GM23248 (cell line): Measurements from ENCODE around the gene TTC21A. TPM values are rescaled to one million over a fixed set of nuclear protein-coding genes. Genes with fewer than 3 reads are reported as not detected.

Experiments used
- DNase-seq: peaks from one replicate; pipeline ENCODE4 v3.0.0-alpha.2; 2015
- H2AFZ ChIP-seq: fragments of 200-600 bp; sonication (generic); 2 replicates; pipeline ENCODE4 v1.6.1; 2016; ENCODE audit warnings: antibody characterized with exemption
- H3F3A ChIP-seq: fragments of 200-600 bp; sonication (generic); 2 replicates; pipeline ENCODE4 v1.6.1; 2016; ENCODE audit warnings: mild to moderate bottlenecking, antibody characterized with exemption, mixed run types; ENCODE audit not compliant: insufficient read depth
- H3K27ac ChIP-seq: fragments of 200-600 bp; sonication (generic); 2 replicates; pipeline ENCODE4 v1.5.1; 2016; ENCODE audit warnings: mild to moderate bottlenecking
- H3K27me3 ChIP-seq: fragments of 200-600 bp; sonication (generic); replicated peaks from 2 replicates; pipeline ENCODE4 v1.6.1; 2016; ENCODE audit warnings: mild to moderate bottlenecking; ENCODE audit not compliant: insufficient read depth
- H3K36me3 ChIP-seq: fragments of 200-600 bp; sonication (generic); 2 replicates; pipeline ENCODE4 v1.6.1; 2016; ENCODE audit warnings: low read depth, mild to moderate bottlenecking
- H3K4me1 ChIP-seq: fragments of 200-600 bp; sonication (generic); 2 replicates; pipeline ENCODE4 v1.6.1; 2016; ENCODE audit warnings: mild to moderate bottlenecking; ENCODE audit not compliant: insufficient read depth
- H3K4me2 ChIP-seq: fragments of 200-600 bp; sonication (generic); one replicate; pipeline ENCODE4 v1.6.1; 2016; ENCODE audit warnings: mild to moderate bottlenecking; ENCODE audit not compliant: unreplicated experiment
- H3K4me3 ChIP-seq: fragments of 200-600 bp; sonication (generic); 2 replicates; pipeline ENCODE4 v1.5.1; 2016; ENCODE audit warnings: mild to moderate bottlenecking
- H3K79me2 ChIP-seq: fragments of 200-600 bp; sonication (generic); 2 replicates; pipeline ENCODE4 v1.6.1; 2016; ENCODE audit warnings: mild to moderate bottlenecking; ENCODE audit not compliant: insufficient read depth
- H3K9ac ChIP-seq: fragments of 200-600 bp; sonication (generic); 2 replicates; pipeline ENCODE4 v1.6.1; 2016; ENCODE audit warnings: mild to moderate bottlenecking
- H3K9me2 ChIP-seq: fragments of 200-600 bp; sonication (generic); 2 replicates; pipeline ENCODE4 v1.6.1; 2016; ENCODE audit warnings: mixed run types, mild to moderate bottlenecking, moderate library complexity; ENCODE audit not compliant: insufficient read depth
- H3K9me3 ChIP-seq: fragments of 200-600 bp; sonication (generic); one replicate; pipeline ENCODE4 v1.6.1; 2017; ENCODE audit warnings: low read depth
- H4K20me1 ChIP-seq: fragments of 200-600 bp; sonication (generic); 2 replicates; pipeline ENCODE4 v1.6.0; 2016; ENCODE audit not compliant: insufficient read depth
- EZH2 ChIP-seq: fragments of 200-600 bp; sonication (generic); IDR thresholded peaks from 2 replicates; pipeline ENCODE4 v1.6.1; 2018; ENCODE audit warnings: antibody characterized with exemption, mild to moderate bottlenecking; ENCODE audit not compliant: insufficient read depth, poor library complexity, severe bottlenecking
- EZH2phosphoT487 ChIP-seq: fragments of 200-600 bp; sonication (generic); IDR thresholded peaks from 2 replicates; pipeline ENCODE4 v1.6.1; 2018; ENCODE audit warnings: antibody characterized with exemption, moderate library complexity, mild to moderate bottlenecking, low read depth; ENCODE audit not compliant: insufficient read depth
- WGBS, 2 experiments: methylation state at CpG; one replicate each; pipeline ENCODE4 v1.1.6; 2015 to 2017; ENCODE audit warnings: low lambda C conversion rate in 2 of 2, low coverage in 1 of 2; ENCODE audit errors: missing lambda C conversion rate in 2 of 2; 5-methylcytosine and 5-hydroxymethylcytosine counted together
- in situ Hi-C: fragments of 300-500 bp; cut with MboI; formaldehyde crosslinking; loops from 2 replicates; pipeline ENCODE4 v1.15.0; 2020
- polyA plus RNA-seq: library from polyadenylated mRNA; unstranded; fragments of >200 nt; fragmentation: Nextera tagmentation; extraction: Ambion mirVana; gene quantifications from 2 replicates; pipeline ENCODE4 v1.2.1, GENCODE V29; 2016
- total RNA-seq: library from RNA; depleted of rRNA; stranded (reverse); fragments of >200 nt; shearing (Covaris generic); gene quantifications from 2 replicates; pipeline ENCODE4 v1.2.3, GENCODE V29; 2014

The TTC21A gene
- total and polyA plus RNA-seq, 2 experiments from 2014 or later, result 0.76 to 1.2 TPM

- Histone ChIP-seq H4K20me1 (0 out of 2 replicates have a peak, but pooled peaks cover 6% of the 10 kb centered on the region), H3K27ac (no peak overlapping the region), H3K27me3 (no peaks in the 10 kb centered on the region), H3K36me3 (no peaks in the 10 kb centered on the region; the same call in 1 of the 2 replicates), H3K79me2 (peaks cover 65% of the 10 kb centered on the region), H3K4me1 (peaks cover 14% of the 10 kb centered on the region; the same call in 1 of the 2 replicates), H2AFZ (no peak overlapping the region), H3F3A (no peaks in the 10 kb centered on the region; the same call in 1 of the 2 replicates), H3K9me2 (no peaks in the 10 kb centered on the region), H3K9me3 (no peaks in the 10 kb centered on the region), H3K4me3 (no peak overlapping the region), H3K4me2 (no peak overlapping the region), H3K9ac (no peak overlapping the region)
- DNase-seq, result peak; percentile 29
- TF ChIP-seq EZH2phosphoT487 (no peak), EZH2 (no peak)
- 72 to 77% methylated on average over 4 of the region's 4 CpGs for WGBS, 2 experiments
- in situ Hi-C loops, result no loop called here
Measured at GRCh38 chr3:39103324-39103693, 4.2 kb upstream of the TTC21A start.

- in situ Hi-C loops, result no loop called here
- no peak overlapping the region for H2AFZ ChIP-seq
- TF ChIP-seq EZH2, result no peak
- H3K4me2 ChIP-seq, result no peak overlapping the region
- H3K9me2 ChIP-seq, result no peaks in the 10 kb centered on the region
- H3K4me3 ChIP-seq, result no peak overlapping the region
- no peaks in the 10 kb centered on the region; the same call in 1 of the 2 replicates for H3F3A ChIP-seq
- H3K27me3 ChIP-seq, result no peaks in the 10 kb centered on the region
- H3K4me1 ChIP-seq, result peaks cover 14% of the 10 kb centered on the region; the same call in 1 of the 2 replicates
- no peak overlapping the region for H3K27ac ChIP-seq
- H3K9me3 ChIP-seq, result no peaks in the 10 kb centered on the region
- no peak for DNase-seq
- WGBS, 2 experiments, result 83 to 93% methylated on average over 6 of the region's 6 CpGs
- H4K20me1 ChIP-seq, result 0 out of 2 replicates have a peak, but pooled peaks cover 6% of the 10 kb centered on the region
- H3K36me3 ChIP-seq, result no peaks in the 10 kb centered on the region
- peaks cover 65% of the 10 kb centered on the region for H3K79me2 ChIP-seq
- no peak overlapping the region for H3K9ac ChIP-seq
Measured at GRCh38 chr3:39103791-39104552, 3.5 kb upstream of the TTC21A start.

- peaks cover 65% of the 10 kb centered on the region for H3K79me2 ChIP-seq
- H2AFZ ChIP-seq, result no peak overlapping the region
- no peaks in the 10 kb centered on the region for H3K27me3 ChIP-seq
- no peaks in the 10 kb centered on the region for H3K9me3 ChIP-seq
- no peaks in the 10 kb centered on the region for H3K36me3 ChIP-seq
- 88 to 89% methylated on average over 7 of the region's 7 CpGs for WGBS, 2 experiments
- H3K4me3 ChIP-seq, result no peak overlapping the region
- peaks cover 14% of the 10 kb centered on the region; the same call in 1 of the 2 replicates for H3K4me1 ChIP-seq
- H3F3A ChIP-seq, result no peaks in the 10 kb centered on the region; the same call in 1 of the 2 replicates
- 0 out of 2 replicates have a peak, but pooled peaks cover 6% of the 10 kb centered on the region for H4K20me1 ChIP-seq
- no peak overlapping the region for H3K9ac ChIP-seq
- DNase-seq, result peak; percentile 14
- H3K9me2 ChIP-seq, result no peaks in the 10 kb centered on the region
- peak overlapping the region; percentile 93 for H3K4me2 ChIP-seq
- TF ChIP-seq EZH2, result no peak
- no peak for TF ChIP-seq EZH2phosphoT487
- in situ Hi-C loops, result no loop called here
- no peak overlapping the region for H3K27ac ChIP-seq
Measured at GRCh38 chr3:39104961-39105686, 2.4 kb upstream of the TTC21A start.

GRCh38 chr3:39105687-39106063 is 1.8 kb upstream of the TTC21A start:
- peak overlapping the region; percentile 93 for H3K4me2 ChIP-seq
- peaks cover 14% of the 10 kb centered on the region; the same call in 1 of the 2 replicates for H3K4me1 ChIP-seq
- WGBS, 2 experiments, result 77 to 78% methylated on average over 3 of the region's 3 CpGs
- TF ChIP-seq EZH2phosphoT487 (no peak), EZH2 (no peak)
- in situ Hi-C loops, result no loop called here
- peak overlapping the region; percentile 96 for H3K9ac ChIP-seq
- H3K36me3 ChIP-seq, result no peaks in the 10 kb centered on the region
- 0 out of 2 replicates have a peak, but pooled peaks cover 6% of the 10 kb centered on the region for H4K20me1 ChIP-seq
- no peaks in the 10 kb centered on the region for H3K9me2 ChIP-seq
- H3K79me2 ChIP-seq, result peaks cover 62% of the 10 kb centered on the region
- no peak for DNase-seq
- H2AFZ ChIP-seq, result no peak overlapping the region
- no peaks in the 10 kb centered on the region for H3K9me3 ChIP-seq
- H3F3A ChIP-seq, result no peaks in the 10 kb centered on the region; the same call in 1 of the 2 replicates
- peak overlapping the region; percentile 88 for H3K4me3 ChIP-seq
- no peaks in the 10 kb centered on the region for H3K27me3 ChIP-seq
- H3K27ac ChIP-seq, result no peak overlapping the region
